ENCODE measurements around the gene RAB34. TPM values are rescaled to one million over a fixed set of nuclear protein-coding genes. Genes with fewer than 3 reads are reported as not detected.
A peak's percentile ranks its signal among the peaks of the same experiment; 100 is the strongest.
"Not testable (repeated sequence)": the region's sequence is repeated elsewhere in the genome, so short reads cannot be mapped to it uniquely, and the experiment has no call there.

RAB34 gene
- total RNA-seq, 3 donors from 2014 or later, result 11.3 to 100 (median 14.1) TPM

- no peaks in the 10 kb centered on the region for H3K27me3 Mint-ChIP-seq (ENCODE audit: low read depth)
- DNase-seq, result no peak
- peaks cover 6% of the 10 kb centered on the region for H3K36me3 Mint-ChIP-seq (ENCODE audit: insufficient read depth)
- ATAC-seq, result no peak
- H3K4me3 Mint-ChIP-seq, result no peak overlapping the region
- no peaks in the 10 kb centered on the region for H3K9me3 Mint-ChIP-seq
- peaks cover 30% of the 10 kb centered on the region for H3K4me1 Mint-ChIP-seq (ENCODE audit: low read depth)
Observed at GRCh38 chr17:28740406-28741357, 23.0 kb upstream of the RAB34 start.

- ATAC-seq, result peak; percentile 64 to 70
- Mint-ChIP-seq H3K9me3 (no peaks in the 10 kb centered on the region), H3K4me1 (ENCODE audit: low read depth) (peaks cover 28% of the 10 kb centered on the region), H3K27me3 (ENCODE audit: low read depth) (no peaks in the 10 kb centered on the region), H3K4me3 (peak overlapping the region; percentile 55), H3K36me3 (ENCODE audit: insufficient read depth) (peaks cover 5% of the 10 kb centered on the region)
- peak; percentile 69 for DNase-seq
Observed at GRCh38 chr17:28738680-28739384, 21.2 kb upstream of the RAB34 start.

- no peak for ATAC-seq
- no peaks in the 10 kb centered on the region for H3K9me3 Mint-ChIP-seq
- DNase-seq, result no peak
- H3K4me1 Mint-ChIP-seq (ENCODE audit: low read depth), result peaks cover 26% of the 10 kb centered on the region
- H3K27me3 Mint-ChIP-seq (ENCODE audit: low read depth), result no peaks in the 10 kb centered on the region
- peaks cover 5% of the 10 kb centered on the region for H3K36me3 Mint-ChIP-seq (ENCODE audit: insufficient read depth)
- peak overlapping the region; percentile 55 for H3K4me3 Mint-ChIP-seq
Observed at GRCh38 chr17:28737770-28738679, 20.4 kb upstream of the RAB34 start.

GRCh38 chr17:28737316-28737715, 19.6 kb upstream of the RAB34 start:
- ATAC-seq, result no peak
- H3K36me3 Mint-ChIP-seq (ENCODE audit: insufficient read depth), result peaks cover 5% of the 10 kb centered on the region

GRCh38 chr17:28735913-28736769, 18.5 kb upstream of the RAB34 start:
- peaks cover 22% of the 10 kb centered on the region for H3K4me1 Mint-ChIP-seq (ENCODE audit: low read depth)
- not testable (repeated sequence) for DNase-seq; H3K9me3 Mint-ChIP-seq; H3K27me3 Mint-ChIP-seq (ENCODE audit: low read depth); ATAC-seq; H3K36me3 Mint-ChIP-seq (ENCODE audit: insufficient read depth); H3K4me3 Mint-ChIP-seq

More at GRCh38 chr17:28737316-28737715, 19.6 kb upstream of the RAB34 start:
- no peaks in the 10 kb centered on the region for H3K9me3 Mint-ChIP-seq
- no peak overlapping the region for H3K4me3 Mint-ChIP-seq
- peaks cover 25% of the 10 kb centered on the region for H3K4me1 Mint-ChIP-seq (ENCODE audit: low read depth)
- H3K27me3 Mint-ChIP-seq (ENCODE audit: low read depth), result no peaks in the 10 kb centered on the region
- no peak for DNase-seq

GRCh38 chr17:28735242-28735722, 17.6 kb upstream of the RAB34 start:
- Mint-ChIP-seq H3K27me3 (ENCODE audit: low read depth) (no peaks in the 10 kb centered on the region), H3K9me3 (no peaks in the 10 kb centered on the region), H3K36me3 (ENCODE audit: insufficient read depth) (peaks cover 6% of the 10 kb centered on the region), H3K4me1 (ENCODE audit: low read depth) (peaks cover 19% of the 10 kb centered on the region), H3K4me3 (no peak overlapping the region)
- ATAC-seq (no peak), DNase-seq (no peak)

- H3K36me3 Mint-ChIP-seq (ENCODE audit: insufficient read depth), result peaks cover 6% of the 10 kb centered on the region
- DNase-seq (no peak), ATAC-seq (no peak)
- H3K27me3 Mint-ChIP-seq (ENCODE audit: low read depth), result no peaks in the 10 kb centered on the region
- H3K4me1 Mint-ChIP-seq (ENCODE audit: low read depth), result peaks cover 20% of the 10 kb centered on the region
- H3K4me3 Mint-ChIP-seq, result no peak overlapping the region
- H3K9me3 Mint-ChIP-seq, result no peaks in the 10 kb centered on the region
Observed at GRCh38 chr17:28734712-28735241, 17.1 kb upstream of the RAB34 start.

- no peaks in the 10 kb centered on the region for H3K9me3 Mint-ChIP-seq
- H3K36me3 Mint-ChIP-seq (ENCODE audit: insufficient read depth), result peaks cover 2% of the 10 kb centered on the region
- H3K27me3 Mint-ChIP-seq (ENCODE audit: low read depth), result no peaks in the 10 kb centered on the region
- H3K4me3 Mint-ChIP-seq, result no peak overlapping the region
- peaks cover 15% of the 10 kb centered on the region for H3K4me1 Mint-ChIP-seq (ENCODE audit: low read depth)
- DNase-seq (no peak), ATAC-seq (no peak)
Observed at GRCh38 chr17:28733346-28733745, 15.7 kb upstream of the RAB34 start.

- Mint-ChIP-seq H3K4me1 (ENCODE audit: low read depth) (peaks cover 23% of the 10 kb centered on the region), H3K4me3 (peak overlapping the region; percentile 33)
Observed at GRCh38 chr17:28729950-28730330, 12.3 kb upstream of the RAB34 start.

GRCh38 chr17:28728364-28729200, 10.9 kb upstream of the RAB34 start, which contains the start of gene NEK8:
Gene NEK8 (plus strand): TSS chr17:28728788. CDS start chr17:28728814, 26 bp downstream.
- Mint-ChIP-seq H3K9me3 (no peaks in the 10 kb centered on the region), H3K4me3 (peak within 1 kb of the TSS; percentile 94), H3K4me1 (ENCODE audit: low read depth) (peaks cover 32% of the 10 kb centered on the region), H3K27me3 (ENCODE audit: low read depth) (no peaks in the 10 kb centered on the region), H3K36me3 (ENCODE audit: insufficient read depth) (peaks cover 19% of the 10 kb centered on the region)
- peak; percentile 39 to 41 for ATAC-seq
- DNase-seq, result peak; percentile 98

More at GRCh38 chr17:28729950-28730330, 12.3 kb upstream of the RAB34 start:
- no peak for ATAC-seq
- DNase-seq, result no peak
- no peaks in the 10 kb centered on the region for H3K9me3 Mint-ChIP-seq
- H3K36me3 Mint-ChIP-seq (ENCODE audit: insufficient read depth), result peaks cover 8% of the 10 kb centered on the region
- H3K27me3 Mint-ChIP-seq (ENCODE audit: low read depth), result no peaks in the 10 kb centered on the region

- ATAC-seq (peak; percentile 26 to 31), DNase-seq (peak; percentile 89)
- H3K27me3 Mint-ChIP-seq (ENCODE audit: low read depth), result no peaks in the 10 kb centered on the region
- no peaks in the 10 kb centered on the region for H3K9me3 Mint-ChIP-seq
- H3K36me3 Mint-ChIP-seq (ENCODE audit: insufficient read depth), result peaks cover 32% of the 10 kb centered on the region
- H3K4me1 Mint-ChIP-seq (ENCODE audit: low read depth), result peaks cover 45% of the 10 kb centered on the region
- peak overlapping the region; percentile 94 for H3K4me3 Mint-ChIP-seq
Observed at GRCh38 chr17:28726627-28727491, 9.2 kb upstream of the RAB34 start.
